ENCODE measurements around the gene CAPZA1. TPM values are rescaled to one million over a fixed set of nuclear protein-coding genes. Genes with fewer than 3 reads are reported as not detected.

CAPZA1 gene
- total RNA-seq, 8 experiments from 2014 or later: 119 to 210 (median 162) TPM

GRCh38 chr1:112708002-112708448 is 88.4 kb downstream of the CAPZA1 start:
- H3K4me1 ChIP-seq (replicated peaks in 1 of 2): peaks cover 20 to 21% of the 10 kb centered on the region in 2 donors
- no peak for ATAC-seq (replicated peaks in 6 of 8)
- in situ Hi-C loops (cut with MboI; ENCODE audit: low pct_unique_long_range_greater_than_20kb in 2 of 9, low sequenced_read_pairs in 9 of 9, unreplicated experiment in 9 of 9): loop anchor here in 5 of 9 experiments (10.0 to 25.0 kb wide), 3 partner anchors 313 to 354 kb away; partner anchors contain the start of genes CTTNBP2NL (in 3 of the 5) and LRIG2 (in 2 of the 5)
- H3K27ac ChIP-seq: no peak overlapping the region
- no peak overlapping the region for H3K4me3 ChIP-seq
- WGBS, 10 experiments: 36 to 97% (median 82%) methylated on average over 3 to 6 of the region's 6 CpGs; no CpG with 5 or more reads in 1 of the 10 experiments

GRCh38 chr1:112708489-112708888 is 88.9 kb downstream of the CAPZA1 start:
- no peak for ATAC-seq (replicated peaks in 6 of 8)
- 70 to 100% (median 81%) methylated on average over 1 to 3 of the region's 3 CpGs; no CpG with 5 or more reads in 2 of the 10 experiments for WGBS, 10 experiments
- in situ Hi-C loops (cut with MboI; ENCODE audit: low pct_unique_long_range_greater_than_20kb in 2 of 9, low sequenced_read_pairs in 9 of 9, unreplicated experiment in 9 of 9): loop anchor here in 5 of 9 experiments (10.0 to 25.0 kb wide), 3 partner anchors 314 to 354 kb away; partner anchors contain the start of genes CTTNBP2NL (in 3 of the 5) and LRIG2 (in 2 of the 5)
- H3K4me1 ChIP-seq (replicated peaks in 1 of 2): peaks cover 19 to 21% of the 10 kb centered on the region in 2 donors
- no peak overlapping the region for H3K27ac ChIP-seq
- no peak overlapping the region for H3K4me3 ChIP-seq

- Histone ChIP-seq H3K4me1 (replicated peaks in 1 of 2) (peaks cover 10 to 12% of the 10 kb centered on the region in 2 donors), H3K27ac (no peak overlapping the region), H3K4me3 (no peak overlapping the region)
- 89 to 90% methylated on average over 4 to 5 of the region's 7 CpGs; no CpG with 5 or more reads in 8 of the 10 experiments for WGBS, 10 experiments
- ATAC-seq (replicated peaks in 6 of 8): no peak
- in situ Hi-C loops (cut with MboI; ENCODE audit: low pct_unique_long_range_greater_than_20kb in 2 of 9, low sequenced_read_pairs in 9 of 9, unreplicated experiment in 9 of 9): loop anchor here in 6 of 9 experiments (10.0 to 25.0 kb wide), 3 partner anchors 95 to 352 kb away; partner anchors contain the start of genes CTTNBP2NL (in 2 of the 6) and LRIG2 (in 2 of the 6)
These were observed 90.5 kb downstream of the CAPZA1 start for GRCh38 chr1:112710159-112710558.

GRCh38 chr1:112710586-112710985 is 91.0 kb downstream of the CAPZA1 start:
- in situ Hi-C loops (cut with MboI; ENCODE audit: low pct_unique_long_range_greater_than_20kb in 2 of 9, low sequenced_read_pairs in 9 of 9, unreplicated experiment in 9 of 9): loop anchor here in 6 of 9 experiments (10.0 to 25.0 kb wide), 3 partner anchors 94 to 352 kb away; partner anchors contain the start of genes CTTNBP2NL (in 2 of the 6) and LRIG2 (in 2 of the 6)
- WGBS, 10 experiments: 70 to 100% (median 100%) methylated on average over 1 to 2 of the region's 3 CpGs; no CpG with 5 or more reads in 5 of the 10 experiments

GRCh38 chr1:112711041-112711440 is 91.4 kb downstream of the CAPZA1 start:
- ATAC-seq (replicated peaks in 6 of 8): no peak
- H3K4me1 ChIP-seq (replicated peaks in 1 of 2): peaks cover under 1 to 3% of the 10 kb centered on the region in 2 donors
- in situ Hi-C loops (cut with MboI; ENCODE audit: low pct_unique_long_range_greater_than_20kb in 2 of 9, low sequenced_read_pairs in 9 of 9, unreplicated experiment in 9 of 9): loop anchor here in 6 of 9 experiments (10.0 to 25.0 kb wide), 3 partner anchors 94 to 351 kb away; partner anchors contain the start of genes CTTNBP2NL (in 2 of the 6) and LRIG2 (in 2 of the 6)
- 37 to 57% (median 44%) methylated on average over 1 to 7 of the region's 7 CpGs; no CpG with 5 or more reads in 5 of the 10 experiments for WGBS, 10 experiments
- H3K27ac ChIP-seq: no peak overlapping the region
- H3K4me3 ChIP-seq: no peak overlapping the region

More at GRCh38 chr1:112710586-112710985, 91.0 kb downstream of the CAPZA1 start:
- ATAC-seq (replicated peaks in 6 of 8): no peak
- Histone ChIP-seq H3K4me3 (no peak overlapping the region), H3K4me1 (replicated peaks in 1 of 2) (peaks cover 6 to 8% of the 10 kb centered on the region in 2 donors), H3K27ac (no peak overlapping the region)

- no peak for ATAC-seq (replicated peaks in 6 of 8)
- WGBS, 10 experiments: 37 to 85% (median 73%) methylated on average over 2 to 11 of the region's 11 CpGs; no CpG with 5 or more reads in 6 of the 10 experiments
- in situ Hi-C loops (cut with MboI; ENCODE audit: low pct_unique_long_range_greater_than_20kb in 2 of 9, low sequenced_read_pairs in 9 of 9, unreplicated experiment in 9 of 9): loop anchor here in 6 of 9 experiments (10.0 to 25.0 kb wide), 3 partner anchors 93 to 351 kb away; partner anchors contain the start of genes CTTNBP2NL (in 2 of the 6) and LRIG2 (in 2 of the 6)
- peaks cover 0 to 2% of the 10 kb centered on the region in 2 donors for H3K4me1 ChIP-seq (replicated peaks in 1 of 2)
- H3K4me3 ChIP-seq: no peak overlapping the region
- no peak overlapping the region for H3K27ac ChIP-seq
These were observed 92.0 kb downstream of the CAPZA1 start for GRCh38 chr1:112711670-112712069.

GRCh38 chr1:112712191-112712590 is 92.6 kb downstream of the CAPZA1 start:
- in situ Hi-C loops (cut with MboI; ENCODE audit: low pct_unique_long_range_greater_than_20kb in 2 of 9, low sequenced_read_pairs in 9 of 9, unreplicated experiment in 9 of 9): loop anchor here in 6 of 9 experiments (10.0 to 25.0 kb wide), 3 partner anchors 93 to 350 kb away; partner anchors contain the start of genes CTTNBP2NL (in 2 of the 6) and LRIG2 (in 2 of the 6)
- 80 to 95% (median 89%) methylated on average over 1 to 6 of the region's 7 CpGs; no CpG with 5 or more reads in 7 of the 10 experiments for WGBS, 10 experiments
- H3K27ac ChIP-seq: no peak overlapping the region
- no peak overlapping the region for H3K4me3 ChIP-seq
- peaks cover 0 to 2% of the 10 kb centered on the region in 2 donors for H3K4me1 ChIP-seq (replicated peaks in 1 of 2)
- no peak for ATAC-seq (replicated peaks in 6 of 8)

GRCh38 chr1:112712701-112713128 is 93.1 kb downstream of the CAPZA1 start:
- 89 to 100% (median 94%) methylated on average over 2 to 8 of the region's 9 CpGs; no CpG with 5 or more reads in 6 of the 10 experiments for WGBS, 10 experiments
- Histone ChIP-seq H3K27ac (no peak overlapping the region), H3K4me3 (no peak overlapping the region), H3K4me1 (replicated peaks in 1 of 2) (peaks cover 0 to 2% of the 10 kb centered on the region in 2 donors)
- in situ Hi-C loops (cut with MboI; ENCODE audit: low pct_unique_long_range_greater_than_20kb in 2 of 9, low sequenced_read_pairs in 9 of 9, unreplicated experiment in 9 of 9): loop anchor here in 6 of 9 experiments (10.0 to 25.0 kb wide), 3 partner anchors 92 to 350 kb away; partner anchors contain the start of genes CTTNBP2NL (in 2 of the 6) and LRIG2 (in 2 of the 6)
- no peak for ATAC-seq (replicated peaks in 6 of 8)

GRCh38 chr1:112713466-112714312 is 94.1 kb downstream of the CAPZA1 start:
- Histone ChIP-seq H3K27ac (no peak overlapping the region), H3K4me1 (replicated peaks in 1 of 2) (peaks cover 0 to 2% of the 10 kb centered on the region in 2 donors), H3K4me3 (peak overlapping the region in 4 of 5 donors; percentile 42 to 54 (median 48))
- no peak for ATAC-seq (replicated peaks in 6 of 8)
- WGBS, 10 experiments: 20 to 81% (median 52%) methylated on average over 1 to 12 of the region's 14 CpGs; no CpG with 5 or more reads in 3 of the 10 experiments
- in situ Hi-C loops (cut with MboI; ENCODE audit: low pct_unique_long_range_greater_than_20kb in 2 of 9, low sequenced_read_pairs in 9 of 9, unreplicated experiment in 9 of 9): loop anchor here in 6 of 9 experiments (10.0 to 25.0 kb wide), 3 partner anchors 91 to 349 kb away; partner anchors contain the start of genes CTTNBP2NL (in 2 of the 6) and LRIG2 (in 2 of the 6)

GRCh38 chr1:112714313-112715263 is 95.0 kb downstream of the CAPZA1 start:
- ATAC-seq (replicated peaks in 6 of 8): peak in 6 of 8 experiments; percentile 0 to 43 (median 22)
- Histone ChIP-seq H3K4me1 (replicated peaks in 1 of 2) (peaks cover 0 to 5% of the 10 kb centered on the region in 2 donors), H3K4me3 (peak overlapping the region; percentile 42 to 54 (median 48)), H3K27ac (no peak overlapping the region)
- in situ Hi-C loops (cut with MboI; ENCODE audit: low pct_unique_long_range_greater_than_20kb in 2 of 9, low sequenced_read_pairs in 9 of 9, unreplicated experiment in 9 of 9): loop anchor here in 7 of 9 experiments (5.0 to 25.0 kb wide), 4 partner anchors 90 to 348 kb away; partner anchors contain the start of genes CTTNBP2NL (in 2 of the 7) and LRIG2 (in 2 of the 7)
- WGBS, 10 experiments: 1 to 2% (median 2%) methylated on average over 12 to 30 of the region's 86 CpGs; no CpG with 5 or more reads in 7 of the 10 experiments
